SK-N-MC (cell line): Measurements from ENCODE around the gene TMEM59.

Experiments
- EZH2 ChIP-seq: fragments of 200-600 bp; sonication (generic); IDR thresholded peaks from one replicate; pipeline ENCODE4 v1.6.1; 2017; ENCODE audit warnings: antibody characterized with exemption
- POLR2AphosphoS5 ChIP-seq: IDR thresholded peaks from 2 replicates; pipeline ENCODE4 v1.6.1; 2012; ENCODE audit warnings: mild to moderate bottlenecking, low read depth, low read length, borderline replicate concordance

DNA sequence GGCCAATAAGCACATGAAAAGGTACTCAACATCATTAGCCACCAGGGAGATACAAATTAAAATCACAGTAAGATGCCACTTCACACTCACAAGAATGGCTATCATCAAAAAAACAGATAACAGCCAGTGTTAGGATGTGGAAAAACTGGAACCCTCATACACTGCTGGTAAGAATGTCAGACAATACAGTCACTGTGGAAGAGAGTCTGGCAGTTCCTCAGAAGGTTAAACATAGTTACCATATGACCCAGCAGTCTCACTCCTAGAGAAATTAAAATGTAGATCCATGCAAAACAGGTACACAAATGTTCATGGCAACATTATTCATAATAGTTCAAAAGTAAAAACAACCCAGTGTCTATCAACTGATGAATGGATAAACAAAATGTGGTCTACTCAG, 68.3 kb downstream of the TMEM59 start:
- no peak for TF ChIP-seq POLR2AphosphoS5
- TF ChIP-seq EZH2, result no peak
